HUDEP-2 (cell line): ENCODE data around the gene KLK11.
"Not testable (repeated sequence)": the region's sequence is repeated elsewhere in the genome, so short reads cannot be mapped to it uniquely, and the experiment has no call there.

Experiments
- DNase-seq, 76 experiments: peaks; one replicate each; lab custom pipeline; 2025; ENCODE audit not compliant: unreplicated experiment in 76 of 76; lab: John Stamatoyannopoulos, UW

The KLK11 gene

DNA sequence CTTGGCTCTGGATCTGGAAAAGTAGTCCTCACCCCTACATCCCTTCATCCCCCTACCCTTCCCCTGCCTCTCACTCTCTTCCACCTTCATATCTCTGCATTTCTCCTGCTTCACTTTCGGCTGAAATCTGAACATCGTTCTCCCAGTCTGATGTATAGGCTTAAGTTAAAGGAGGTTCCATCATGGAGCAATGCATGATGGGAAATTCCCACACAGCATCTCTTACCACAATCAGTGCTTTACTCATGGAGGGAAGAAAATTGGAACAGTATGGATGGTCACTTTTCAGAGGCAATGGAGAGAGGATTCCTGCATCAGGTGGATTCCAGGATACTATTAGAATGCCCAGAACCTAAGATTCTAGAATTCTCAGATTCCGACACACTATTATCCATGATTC lies 18.9 kb downstream of the KLK11 start:
- no peak for DNase-seq

DNA sequence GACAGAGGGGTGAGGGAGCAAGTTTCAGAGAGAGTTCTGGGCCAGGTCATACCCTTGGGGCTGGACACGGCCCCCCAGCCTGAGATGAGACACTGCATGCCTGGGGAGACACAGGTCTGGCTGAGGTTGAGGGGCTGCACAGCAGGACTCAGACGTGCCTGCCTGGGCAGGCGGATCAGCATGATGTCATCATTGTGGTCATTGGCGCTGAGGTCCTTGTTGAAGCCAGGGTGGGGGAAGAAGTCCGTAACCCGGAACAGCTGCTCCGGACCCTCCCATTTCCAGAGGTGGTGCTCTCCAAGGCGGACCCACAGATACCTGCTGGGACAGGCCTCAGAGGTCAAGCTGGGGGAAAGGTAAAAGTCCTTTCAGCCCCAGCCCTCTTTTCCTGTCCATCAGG lies 20.0 kb downstream of the KLK11 start:
- DNase-seq, result no peak

DNA sequence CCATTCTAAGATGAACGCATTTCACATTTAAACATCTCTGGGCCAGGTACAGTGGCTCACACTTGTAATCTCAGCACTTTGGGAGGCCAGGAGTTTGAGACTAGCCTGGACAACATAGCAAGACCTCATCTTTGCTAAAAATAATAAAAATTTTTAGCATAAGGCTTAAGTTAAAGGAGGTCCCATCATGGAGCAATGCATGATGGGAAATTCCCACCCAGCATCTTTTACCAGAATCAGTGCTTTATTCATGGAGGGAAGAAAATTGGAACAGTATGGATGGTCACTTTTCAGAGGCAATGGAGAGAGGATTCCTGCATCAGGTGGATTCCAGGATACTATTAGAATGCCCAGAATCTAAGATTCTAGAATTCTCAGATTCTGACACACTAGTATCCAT lies 21.2 kb downstream of the KLK11 start:
- DNase-seq, result no peak

DNA sequence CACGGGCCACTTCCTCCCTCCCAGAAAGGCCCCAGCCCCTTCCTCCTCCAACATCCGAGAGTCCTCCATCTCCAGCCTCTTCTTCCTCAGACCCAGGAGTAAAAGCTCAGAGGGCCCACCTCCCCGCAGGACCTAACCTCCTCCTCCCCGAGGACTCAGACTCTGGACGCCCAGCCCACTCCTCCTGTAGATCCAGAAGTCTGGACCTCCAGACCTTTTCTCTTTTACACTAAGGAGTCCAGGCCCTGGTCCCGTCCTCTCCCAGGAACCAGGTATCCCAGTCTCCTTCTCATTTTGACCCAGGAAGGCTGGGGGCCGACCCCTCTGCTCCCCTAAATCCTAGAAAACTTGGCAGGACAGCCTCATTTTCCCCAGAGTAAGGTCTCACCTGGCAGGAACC lies 23.1 kb downstream of the KLK11 start:
- DNase-seq, result no peak

DNA sequence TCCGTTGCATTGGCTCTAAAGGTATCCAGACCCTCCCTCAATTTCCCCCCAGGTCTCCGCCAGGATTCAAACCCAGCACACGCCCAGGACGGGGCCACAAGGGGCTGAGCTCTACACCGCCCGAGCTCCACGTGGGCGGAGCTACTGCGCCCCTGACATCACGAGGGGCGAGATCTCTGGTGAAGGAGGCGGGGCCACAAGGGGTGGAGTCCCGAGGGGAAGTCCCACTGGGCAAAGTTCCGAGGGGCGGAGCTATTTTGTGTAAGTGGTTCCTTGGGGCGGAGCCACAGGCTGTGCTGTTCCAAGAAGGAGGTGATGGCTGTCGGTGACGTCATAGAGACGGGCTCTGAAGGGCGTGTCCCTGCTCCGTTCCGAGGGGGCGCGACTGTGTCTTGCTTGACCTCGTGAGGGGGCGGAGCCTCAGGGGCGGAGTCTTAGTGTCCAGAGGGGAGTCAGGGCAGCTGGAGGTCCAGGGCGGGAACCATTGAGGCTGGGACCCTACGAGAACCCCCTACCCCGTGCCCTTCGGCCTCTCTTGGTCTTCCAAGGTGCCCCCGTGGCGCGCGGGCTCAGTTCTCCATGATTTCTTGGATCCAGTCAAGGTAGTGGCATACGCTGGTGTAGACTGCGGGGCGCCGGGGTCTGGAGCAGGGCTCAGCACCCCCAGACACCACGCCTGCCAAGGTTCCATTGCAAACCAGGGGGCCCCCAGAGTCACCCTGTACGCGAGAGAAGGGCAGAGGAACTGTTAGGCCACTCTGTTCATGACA lies 23.7 kb downstream of the KLK11 start:
- peak in 63 of 76 experiments; percentile 8 to 77 (median 53) for DNase-seq

DNA sequence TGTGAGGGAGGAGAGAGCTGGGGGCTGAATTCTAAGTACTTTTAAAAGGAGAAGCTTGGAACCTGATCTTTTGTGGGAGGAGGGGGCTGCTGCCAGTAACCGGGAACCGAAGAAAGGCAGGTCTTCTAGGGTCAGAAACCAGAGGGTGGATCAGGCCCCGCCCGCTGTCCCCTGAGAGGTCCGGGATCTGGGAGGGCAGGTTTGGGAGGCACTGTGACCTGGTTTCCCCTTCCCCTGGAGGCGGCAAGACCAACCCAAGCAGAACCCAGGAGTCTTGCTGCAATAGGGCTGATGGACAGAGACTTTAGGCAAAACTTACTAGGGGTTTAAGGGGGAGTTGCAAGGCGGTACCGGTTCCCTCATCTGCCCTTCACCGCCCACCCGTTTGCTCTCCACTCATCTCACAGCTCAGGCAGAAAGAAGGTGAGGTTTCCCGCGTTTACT lies 24.3 kb downstream of the KLK11 start:
- no peak for DNase-seq

DNA sequence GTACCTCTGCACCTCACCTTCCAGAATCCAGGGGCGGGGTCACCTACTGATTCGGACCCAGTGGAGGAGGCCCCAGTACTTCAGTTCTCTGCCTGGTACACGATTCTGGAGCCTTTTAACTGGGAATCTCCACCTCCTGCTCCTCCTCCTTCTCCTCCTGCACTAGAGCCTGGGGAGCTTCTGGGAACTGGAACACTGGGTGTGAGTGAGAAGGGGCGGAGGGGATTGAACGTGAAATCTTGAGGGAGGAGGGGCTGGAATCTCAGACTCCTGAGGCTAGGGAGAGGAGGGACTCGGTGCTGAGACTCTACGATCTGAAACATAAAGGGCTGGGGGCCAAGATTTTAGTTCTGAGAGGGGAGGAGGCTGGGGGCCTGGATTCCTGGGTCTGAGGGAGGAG lies 24.9 kb downstream of the KLK11 start, which contains the start of gene KLK8:
Gene KLK8, minus strand, starts transcription at position 90 of the 400 bp plus-strand sequence. CDS start 437 bp downstream, outside the sequence.
- no peak for DNase-seq

DNA sequence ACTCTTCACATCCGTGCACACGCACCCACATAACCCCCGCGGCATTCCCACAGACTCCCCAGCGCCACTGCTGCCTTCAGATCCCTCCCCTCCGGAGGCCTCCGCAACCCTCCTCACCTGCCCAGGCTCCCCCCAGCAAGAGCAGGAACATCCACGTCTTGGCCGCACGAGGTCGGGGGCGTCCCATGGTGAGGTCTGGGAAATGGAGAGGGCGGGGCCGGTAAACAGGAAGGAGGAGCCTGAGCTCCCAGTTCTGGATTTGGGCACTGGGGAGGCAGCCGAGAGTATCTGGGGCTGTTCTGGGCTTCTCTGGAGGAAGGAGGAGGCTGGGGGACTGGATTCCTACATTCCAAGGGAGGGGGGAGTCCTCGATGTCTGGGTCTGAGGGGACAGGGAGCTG lies 25.4 kb downstream of the KLK11 start:
- DNase-seq, result no peak

DNA sequence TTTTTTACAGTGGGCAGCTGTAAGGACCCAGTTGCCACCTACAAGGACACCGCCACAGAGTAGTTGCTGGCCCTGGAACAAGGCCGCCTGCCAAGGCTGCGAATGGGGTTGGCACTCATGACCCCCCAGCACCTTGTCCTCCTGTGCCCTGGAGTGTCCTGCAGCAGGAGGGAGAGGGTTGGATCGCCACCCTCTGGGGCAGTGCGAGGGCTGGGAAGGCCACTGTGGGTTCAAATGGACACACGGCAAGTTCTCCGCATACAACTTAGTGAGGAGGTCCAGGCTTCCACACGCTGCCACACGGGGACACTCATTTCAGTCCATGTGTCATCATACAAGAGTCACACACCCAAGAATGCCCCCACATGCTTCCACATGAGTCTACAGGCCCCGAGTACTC lies 26.0 kb downstream of the KLK11 start:
- no peak for DNase-seq

DNA sequence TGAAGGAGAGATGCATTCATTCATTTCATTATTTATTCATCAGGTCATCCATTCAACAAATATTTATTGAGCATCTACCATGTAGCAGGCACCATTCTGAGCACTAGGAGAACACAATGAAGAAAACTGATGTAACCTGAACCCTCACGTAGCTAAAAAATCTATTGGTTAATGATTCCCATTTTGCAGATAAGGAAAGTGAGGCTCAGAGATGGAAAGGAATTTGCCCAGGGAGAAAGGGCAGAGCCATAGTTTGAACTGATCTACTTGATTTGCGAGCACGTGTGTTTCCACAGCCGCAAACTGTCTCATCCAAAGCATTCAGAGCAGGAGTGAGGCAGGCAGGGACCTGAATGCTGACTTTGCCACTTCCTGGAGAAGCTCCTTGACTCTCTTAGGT lies 27.7 kb downstream of the KLK11 start:
- no peak for DNase-seq

DNA sequence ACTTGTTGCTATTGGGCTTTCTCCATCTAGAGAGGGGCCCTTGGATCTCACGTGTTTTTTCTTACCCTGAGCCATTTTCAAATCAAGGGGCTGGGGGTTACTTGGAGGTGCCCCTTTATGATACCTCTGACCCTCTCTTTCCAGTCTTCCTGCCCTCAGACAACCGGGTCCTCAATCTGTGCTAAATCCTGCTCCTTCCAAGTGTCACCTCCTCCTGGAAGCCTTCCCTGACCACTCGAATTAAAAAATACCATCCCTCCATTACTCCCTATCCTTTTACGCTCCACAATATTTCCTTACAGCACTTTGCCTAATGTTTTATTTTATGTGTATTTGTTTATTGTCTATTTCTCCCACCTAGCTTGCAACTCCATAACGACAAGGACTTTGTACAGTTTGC lies 28.4 kb downstream of the KLK11 start:
- DNase-seq, result no peak

DNA sequence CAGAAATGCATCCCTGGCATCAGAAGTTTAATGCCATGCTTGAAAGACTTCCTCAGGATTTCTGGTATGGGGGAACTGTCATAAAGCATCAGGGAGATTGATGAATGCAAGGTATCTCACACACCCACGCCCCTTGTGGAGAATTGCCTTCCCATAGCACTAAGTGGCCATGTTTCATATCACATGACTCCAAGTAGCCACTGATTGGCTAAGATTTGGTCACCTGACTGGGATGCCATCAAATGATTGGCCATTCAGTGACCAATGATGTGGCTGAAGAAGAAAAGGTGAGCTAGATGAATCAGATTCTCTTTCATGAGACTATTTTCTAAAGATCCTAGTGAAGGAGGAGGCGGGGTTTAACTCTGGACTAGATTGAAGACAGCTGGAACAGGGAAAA lies 32.3 kb downstream of the KLK11 start:
- DNase-seq, result peak in 4 of 76 experiments; percentile 5 to 12 (median 6)

DNA sequence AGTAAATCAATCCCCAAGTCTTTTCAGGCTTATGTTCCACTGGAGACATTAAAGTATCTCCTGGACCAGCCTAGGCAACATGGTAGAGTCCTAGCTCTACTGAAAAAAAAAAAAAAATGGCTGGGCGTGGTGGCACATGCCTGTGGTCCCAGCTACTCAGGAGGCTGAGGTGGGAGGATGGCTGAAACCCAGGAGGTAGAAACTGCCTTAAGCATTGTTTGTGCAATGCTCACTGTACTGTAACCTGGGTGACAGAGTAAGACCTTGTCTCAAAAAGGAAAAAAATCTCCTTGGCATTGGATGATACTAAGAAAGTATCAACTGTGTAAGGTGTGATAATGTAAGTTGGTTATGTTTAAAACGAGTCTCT lies 33.8 kb downstream of the KLK11 start:
- DNase-seq, result no peak

DNA sequence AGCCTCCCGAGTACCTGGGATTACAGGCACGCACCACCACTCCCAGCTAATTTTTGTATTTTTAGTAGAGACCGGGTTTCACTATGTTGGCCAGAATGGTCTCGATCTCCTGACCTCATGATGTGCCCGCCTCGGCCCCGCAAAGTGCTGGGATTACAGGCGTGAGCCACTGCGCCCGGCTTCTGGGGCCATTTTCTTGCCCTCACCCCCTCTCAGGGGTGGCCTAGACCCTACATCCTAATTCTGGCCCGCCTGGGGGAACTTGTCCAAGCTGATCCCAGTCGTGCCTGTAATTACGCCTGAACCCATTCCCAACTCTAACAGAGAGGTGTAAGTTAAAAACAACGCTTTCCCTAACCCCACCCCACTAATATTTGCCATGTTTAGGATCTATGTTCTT lies 42.0 kb downstream of the KLK11 start:
- not testable (repeated sequence) for DNase-seq

DNA sequence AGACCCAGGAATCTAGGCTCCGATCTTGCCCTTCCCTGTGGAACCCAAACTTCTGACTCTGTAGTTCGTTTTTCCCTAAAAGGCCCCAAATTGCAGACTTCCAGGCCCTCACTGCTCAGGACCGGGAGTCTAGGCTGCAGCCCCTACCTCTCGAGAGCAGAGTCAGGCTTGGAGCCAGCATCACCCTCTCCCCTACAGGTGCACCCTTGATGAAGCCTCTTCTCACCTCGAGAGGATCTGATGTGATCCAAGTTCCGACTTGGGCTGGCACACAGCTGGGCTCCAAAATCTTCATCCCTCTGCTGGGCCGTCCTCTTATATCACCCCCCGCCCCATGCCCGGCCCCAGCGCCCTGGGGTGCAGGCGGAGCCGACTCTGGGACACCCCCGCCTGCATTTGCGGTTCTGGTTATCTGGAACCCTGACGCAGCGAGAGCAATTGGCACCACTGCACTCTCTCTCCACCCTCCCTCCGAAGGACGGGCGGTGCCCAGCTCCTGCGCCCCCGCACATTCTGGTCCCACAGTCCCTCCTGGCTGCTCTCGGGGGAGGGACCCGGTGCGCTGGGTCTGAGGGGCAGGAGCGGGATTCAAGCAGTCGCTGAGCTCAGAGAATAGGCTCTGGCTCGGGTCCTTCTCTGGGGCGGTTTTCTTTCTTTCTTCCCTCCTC lies 42.7 kb downstream of the KLK11 start, which contains the start of gene KLK7:
Gene KLK7, minus strand, starts transcription at position 293 of the 668 bp plus-strand sequence. CDS start 1,518 bp downstream, outside the sequence.
- peak in 59 of 76 experiments; percentile 14 to 85 (median 46) for DNase-seq

DNA sequence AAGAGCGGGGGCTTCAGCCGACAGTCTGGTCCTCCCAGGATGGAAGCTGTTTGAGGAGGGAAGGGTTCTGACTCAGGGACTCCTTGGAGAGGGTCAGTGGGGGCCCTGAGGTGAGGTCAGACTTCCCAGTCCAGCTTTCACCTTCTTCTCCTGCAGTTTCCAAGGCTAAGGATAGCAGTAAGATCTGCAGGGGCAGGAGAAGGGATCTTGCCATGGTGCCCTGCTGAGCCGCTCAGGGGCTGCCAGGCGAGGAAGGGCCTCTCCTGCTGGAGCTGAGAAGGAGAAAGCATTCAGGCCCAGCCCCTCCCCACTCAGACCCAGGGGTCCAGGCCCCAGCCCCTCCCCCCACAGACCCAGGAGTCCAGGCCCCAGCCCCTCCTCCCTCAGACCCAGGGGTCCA lies 44.2 kb downstream of the KLK11 start:
- no peak for DNase-seq

DNA sequence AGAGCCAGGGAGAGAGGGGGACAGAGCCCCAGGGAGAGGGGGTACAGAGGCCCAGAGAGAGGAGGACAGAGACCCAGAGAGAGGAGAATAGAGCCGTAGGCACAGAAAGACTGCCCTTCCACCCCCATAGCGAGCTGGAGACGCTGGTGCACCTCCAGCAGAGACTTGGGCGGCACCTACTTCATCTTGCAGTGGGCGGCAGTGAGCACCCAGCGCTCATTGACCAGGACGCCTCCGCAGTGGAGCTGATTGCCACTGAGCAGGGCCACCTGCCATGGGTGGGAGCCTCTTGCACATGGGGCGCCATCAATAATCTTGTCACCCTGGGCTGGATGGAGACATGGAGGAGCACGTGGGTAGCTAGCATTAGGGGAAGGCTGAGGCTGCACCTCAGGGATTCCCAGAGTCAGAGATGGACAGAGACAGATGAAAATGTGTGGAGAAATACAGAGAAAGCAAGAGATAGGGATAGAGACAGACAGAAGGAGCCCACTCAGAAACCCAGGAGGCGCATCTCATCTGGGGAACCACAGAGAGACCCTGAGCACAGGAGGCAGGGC lies 44.7 kb downstream of the KLK11 start:
- peak in 1 of 76 experiments; percentile 28 for DNase-seq

DNA sequence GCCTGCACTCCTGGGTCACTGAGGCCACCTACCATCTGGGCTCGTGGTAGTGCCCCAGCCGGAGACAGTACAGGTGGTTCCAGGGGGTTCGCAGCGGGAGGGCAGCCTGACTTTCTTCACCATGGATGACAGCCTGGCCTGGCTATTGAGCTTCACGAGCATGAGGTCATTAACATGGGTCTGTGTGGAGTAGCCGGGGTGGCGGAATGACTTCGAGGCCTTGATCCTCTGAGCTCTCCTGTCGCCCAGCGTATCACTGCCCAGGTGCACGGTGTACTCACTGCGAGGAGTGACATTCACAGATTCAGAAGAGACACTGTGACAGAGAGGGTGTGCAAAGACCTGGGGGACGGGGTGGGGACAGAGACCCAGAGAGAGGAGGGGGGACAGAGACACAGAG lies 46.2 kb downstream of the KLK11 start:
- DNase-seq, result no peak

DNA sequence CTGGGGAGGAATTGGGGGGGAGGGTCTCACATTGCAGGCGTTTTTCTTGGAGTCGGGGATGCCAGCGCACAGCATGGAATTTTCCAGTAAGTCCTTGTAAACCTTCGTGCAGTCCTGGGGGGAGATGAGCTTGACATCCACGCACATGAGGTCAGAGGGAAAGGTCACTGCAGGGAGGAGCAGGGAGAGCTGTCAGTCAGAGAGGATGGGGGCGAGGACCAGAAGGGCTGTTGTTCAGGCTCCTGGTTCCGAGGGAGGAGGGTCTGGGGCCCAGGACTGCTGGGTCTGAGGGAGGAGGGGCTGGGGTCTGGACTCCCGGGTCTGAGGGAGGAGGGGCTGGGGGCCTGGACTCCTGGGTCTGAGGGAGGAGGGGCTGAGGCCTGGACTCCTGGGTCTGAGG lies 46.7 kb downstream of the KLK11 start:
- DNase-seq, result no peak

DNA sequence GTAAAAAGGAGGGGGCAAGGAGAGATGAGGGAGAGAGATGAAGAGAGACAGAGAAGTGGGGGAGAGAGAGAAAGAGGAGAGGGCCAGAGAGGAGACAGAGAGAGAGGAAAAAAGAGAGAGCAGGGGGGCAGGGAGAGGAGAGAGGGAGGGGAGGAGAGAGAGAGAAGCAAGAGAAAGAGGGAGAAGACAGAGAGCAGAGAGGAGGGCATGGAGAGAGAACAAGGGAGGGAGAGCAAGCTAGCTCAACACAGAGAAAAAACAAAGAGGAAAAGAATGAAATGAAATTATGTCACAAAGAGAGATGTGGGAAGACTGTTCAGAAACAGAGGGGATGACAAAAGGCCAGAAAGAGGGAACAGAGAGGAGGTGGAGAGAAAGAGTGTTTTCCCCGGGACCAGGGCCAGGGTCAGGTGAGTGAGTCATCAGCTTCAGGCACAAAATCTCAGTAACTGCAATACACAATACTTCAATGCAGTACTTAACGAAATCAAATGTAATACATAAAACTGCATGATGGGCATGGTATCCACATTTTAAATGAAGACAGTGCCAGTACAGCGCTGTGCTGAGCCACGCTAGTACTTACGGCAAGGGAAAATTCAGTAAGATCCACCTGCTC lies 47.5 kb downstream of the KLK11 start:
- no peak for DNase-seq

DNA sequence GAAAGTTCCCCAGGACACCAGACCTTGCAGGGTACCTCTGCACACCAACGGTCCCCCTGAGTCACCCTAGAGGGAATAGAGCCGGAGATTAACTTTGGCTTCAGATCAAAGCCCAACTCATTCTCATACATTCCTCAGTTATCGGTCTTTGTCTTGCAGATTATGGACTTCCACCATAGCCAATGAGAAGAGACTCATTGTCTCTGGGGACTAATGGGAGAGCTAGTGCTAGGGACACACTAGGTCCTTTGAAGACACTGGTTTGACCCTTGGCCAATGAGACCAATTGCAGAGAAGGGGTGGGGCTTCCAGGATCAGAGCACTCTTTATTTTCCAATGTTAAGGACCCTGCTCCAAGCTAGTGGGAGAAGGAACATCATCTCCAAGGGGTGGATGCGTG lies 48.8 kb downstream of the KLK11 start:
- no peak for DNase-seq
